AG09319 (cell line): ENCODE results near the gene HHLA2.

ENCODE experiments used
- DNase-seq: peaks from one replicate; pipeline ENCODE4 v3.0.0-alpha.2; 2010; ENCODE audit warnings: low read depth; ENCODE audit errors: extremely low read depth
- TF ChIP-seq, protein P1 (sequence below): IDR thresholded peaks from 2 replicates; pipeline ENCODE4 v1.5.1; 2011; ENCODE audit warnings: low read depth, mild to moderate bottlenecking, inconsistent platforms, low read length, moderate library complexity

HHLA2 gene

GRCh38 chr3:108320746-108321350, 24.5 kb downstream of the HHLA2 start:
- TF ChIP-seq, protein P1, sequence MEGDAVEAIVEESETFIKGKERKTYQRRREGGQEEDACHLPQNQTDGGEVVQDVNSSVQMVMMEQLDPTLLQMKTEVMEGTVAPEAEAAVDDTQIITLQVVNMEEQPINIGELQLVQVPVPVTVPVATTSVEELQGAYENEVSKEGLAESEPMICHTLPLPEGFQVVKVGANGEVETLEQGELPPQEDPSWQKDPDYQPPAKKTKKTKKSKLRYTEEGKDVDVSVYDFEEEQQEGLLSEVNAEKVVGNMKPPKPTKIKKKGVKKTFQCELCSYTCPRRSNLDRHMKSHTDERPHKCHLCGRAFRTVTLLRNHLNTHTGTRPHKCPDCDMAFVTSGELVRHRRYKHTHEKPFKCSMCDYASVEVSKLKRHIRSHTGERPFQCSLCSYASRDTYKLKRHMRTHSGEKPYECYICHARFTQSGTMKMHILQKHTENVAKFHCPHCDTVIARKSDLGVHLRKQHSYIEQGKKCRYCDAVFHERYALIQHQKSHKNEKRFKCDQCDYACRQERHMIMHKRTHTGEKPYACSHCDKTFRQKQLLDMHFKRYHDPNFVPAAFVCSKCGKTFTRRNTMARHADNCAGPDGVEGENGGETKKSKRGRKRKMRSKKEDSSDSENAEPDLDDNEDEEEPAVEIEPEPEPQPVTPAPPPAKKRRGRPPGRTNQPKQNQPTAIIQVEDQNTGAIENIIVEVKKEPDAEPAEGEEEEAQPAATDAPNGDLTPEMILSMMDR, result no peak
- DNase-seq, result no peak

DNA sequence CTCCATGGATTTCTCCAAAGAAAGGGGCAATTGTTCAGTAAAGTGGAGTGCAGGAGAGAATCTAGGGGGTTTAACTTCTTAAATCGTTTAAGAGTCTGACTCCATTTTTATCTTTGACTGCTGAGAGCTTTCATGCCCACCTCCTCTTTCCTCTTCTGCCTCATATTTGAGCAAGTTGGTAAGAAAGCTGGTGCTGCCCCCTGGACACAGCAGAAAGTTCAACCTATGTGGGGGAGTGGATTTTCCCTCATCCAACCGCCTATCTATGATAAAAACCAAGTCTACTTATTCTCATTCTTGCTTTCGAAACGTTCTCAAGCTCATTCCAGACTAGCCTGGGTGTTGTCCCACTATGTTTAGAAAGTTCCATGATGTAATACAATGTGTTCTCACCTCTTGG, 26.0 kb downstream of the HHLA2 start:
- DNase-seq, result no peak
- TF ChIP-seq, protein P1, result no peak

GRCh38 chr3:108324177-108324576, 27.8 kb downstream of the HHLA2 start:
- TF ChIP-seq, protein P1, result no peak
- DNase-seq, result no peak

- DNase-seq, result no peak
- TF ChIP-seq, protein P1, result no peak
These were observed 30.8 kb downstream of the HHLA2 start for GRCh38 chr3:108327168-108327567.

DNA sequence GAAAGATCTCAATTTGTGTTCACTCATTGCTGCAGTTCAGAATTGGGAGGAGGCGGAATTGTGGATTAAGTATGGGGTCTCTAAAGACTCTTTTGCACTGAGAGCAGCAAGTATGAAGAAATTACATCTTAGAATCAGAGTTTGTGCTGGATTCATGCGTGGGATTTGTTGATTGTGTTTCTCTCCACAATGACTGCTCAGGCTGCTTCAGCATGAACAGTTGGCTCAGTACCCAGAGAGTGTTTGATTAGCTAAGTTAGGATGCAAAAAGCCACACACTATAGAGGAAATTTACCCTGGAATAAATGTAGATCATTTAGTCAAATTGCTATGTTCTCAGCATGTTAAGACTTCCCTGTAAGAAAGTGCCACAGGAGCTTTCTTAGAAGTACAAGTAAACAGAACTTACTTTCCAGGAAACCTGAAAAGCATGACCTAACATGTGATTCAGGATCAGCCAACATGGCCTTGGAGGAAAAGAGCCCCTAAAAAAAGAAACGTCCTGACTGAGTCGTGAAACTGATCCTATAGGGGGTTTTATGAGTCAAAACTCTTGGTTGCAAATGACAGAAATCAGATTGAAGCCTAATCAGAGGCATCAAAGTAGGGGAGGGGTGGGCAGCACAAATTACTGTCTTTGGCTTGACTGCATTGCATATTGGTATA, 32.6 kb downstream of the HHLA2 start:
- DNase-seq, result no peak
- TF ChIP-seq, protein P1, result no peak

- TF ChIP-seq, protein P1, result no peak
These were observed 33.2 kb downstream of the HHLA2 start for GRCh38 chr3:108329508-108329907.

DNA sequence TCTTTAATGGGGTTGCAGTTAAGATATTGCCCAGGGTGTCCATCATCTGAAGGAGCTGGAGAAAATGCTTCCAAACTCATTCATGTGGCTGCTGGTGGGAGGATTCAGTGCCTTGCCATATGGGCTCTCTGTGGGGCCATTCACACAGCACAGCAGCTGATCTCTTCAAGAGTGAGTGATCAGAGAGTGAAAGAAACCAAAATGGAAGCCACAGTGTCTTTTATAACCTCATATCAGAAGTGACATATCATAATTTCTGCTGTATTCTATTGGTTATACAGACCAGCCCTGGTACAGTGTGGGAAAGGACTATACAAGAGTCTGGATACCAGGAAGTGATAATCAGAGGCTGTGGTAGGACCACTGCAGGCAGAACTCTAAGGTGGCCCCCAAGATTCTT, 33.6 kb downstream of the HHLA2 start:
- TF ChIP-seq, protein P1, result no peak
- no peak for DNase-seq

More at GRCh38 chr3:108329508-108329907, 33.2 kb downstream of the HHLA2 start:
- no peak for DNase-seq
